UCSD-AML1 (cell line): ENCODE measurements around the gene RCOR2.

Experiments used
- DNase-seq: peaks from one replicate; lab custom pipeline; 2025; ENCODE audit not compliant: unreplicated experiment; lab: John Stamatoyannopoulos, UW

The RCOR2 gene

GRCh38 chr11:63907808-63908530 is 9.0 kb downstream of the RCOR2 start:
- DNase-seq, result no peak

- DNase-seq, result no peak
These were observed 9.9 kb downstream of the RCOR2 start for GRCh38 chr11:63907063-63907462.

GRCh38 chr11:63906585-63906984 is 10.4 kb downstream of the RCOR2 start:
- DNase-seq, result peak; percentile 19

GRCh38 chr11:63906087-63906486 is 10.9 kb downstream of the RCOR2 start:
- no peak for DNase-seq

GRCh38 chr11:63905179-63905578 is 11.8 kb downstream of the RCOR2 start:
- DNase-seq, result no peak

- no peak for DNase-seq
These were observed 12.2 kb downstream of the RCOR2 start for GRCh38 chr11:63904743-63905142.

- no peak for DNase-seq
These were observed 13.1 kb downstream of the RCOR2 start for GRCh38 chr11:63903884-63904283.

GRCh38 chr11:63901660-63902059 is 15.3 kb downstream of the RCOR2 start:
- DNase-seq, result peak; percentile 32

- no peak for DNase-seq
These were observed 19.4 kb downstream of the RCOR2 start for GRCh38 chr11:63897459-63898146.

GRCh38 chr11:63896071-63896470 is 20.9 kb downstream of the RCOR2 start:
- DNase-seq, result no peak

GRCh38 chr11:63893355-63893754 is 23.6 kb downstream of the RCOR2 start:
- no peak for DNase-seq

GRCh38 chr11:63892228-63892627 is 24.7 kb downstream of the RCOR2 start:
- DNase-seq, result peak; percentile 17

- DNase-seq, result no peak
These were observed 26.6 kb downstream of the RCOR2 start for GRCh38 chr11:63890368-63890767.

- no peak for DNase-seq
These were observed 27.6 kb downstream of the RCOR2 start for GRCh38 chr11:63889344-63889743.

GRCh38 chr11:63888170-63889086 is 28.5 kb downstream of the RCOR2 start:
- DNase-seq, result peak; percentile 63

- no peak for DNase-seq
These were observed 29.5 kb downstream of the RCOR2 start for GRCh38 chr11:63887386-63887999.

GRCh38 chr11:63884196-63884932 is 32.6 kb downstream of the RCOR2 start:
- DNase-seq, result no peak

- DNase-seq, result no peak
These were observed 33.2 kb downstream of the RCOR2 start for GRCh38 chr11:63883791-63884190.

GRCh38 chr11:63882555-63883242 is 34.3 kb downstream of the RCOR2 start:
- peak; percentile 79 for DNase-seq

- no peak for DNase-seq
These were observed 36.6 kb downstream of the RCOR2 start for GRCh38 chr11:63880403-63880790.
